Activated CD4-positive, alpha-beta memory T cell treated with anti-CD3 and anti-CD28 coated beads for 36 hours (primary cell): ENCODE measurements around the gene CACNA1B. TPM values are rescaled to one million over a fixed set of nuclear protein-coding genes. Genes with fewer than 3 reads are reported as not detected.

Experiments
- CTCF ChIA-PET: fragments of 350-600 bp; sonication (Branson Sonifier 250); formaldehyde crosslinking; loops from one replicate; lab custom pipeline; 2021; ENCODE audit warnings: antibody characterized with exemption, inconsistent platforms; lab: Charles Lee
- POLR2A ChIA-PET: fragments of 350-600 bp; sonication (Branson Sonifier 250); formaldehyde crosslinking; loops from one replicate; lab custom pipeline; 2021; ENCODE audit warnings: antibody characterized with exemption; lab: Charles Lee
- DNase-seq: peaks from one replicate; pipeline ENCODE4 v3.0.0-alpha.2; 2020
- H3K27ac Mint-ChIP-seq: one replicate; pipeline ENCODE4 v1.8.0; 2021; ENCODE audit warnings: mixed read lengths
- H3K27me3 Mint-ChIP-seq: one replicate; pipeline ENCODE4 v1.8.0; 2021; ENCODE audit warnings: mixed read lengths
- H3K36me3 Mint-ChIP-seq: one replicate; pipeline ENCODE4 v1.8.0; 2021; ENCODE audit warnings: mixed read lengths
- H3K4me1 Mint-ChIP-seq: one replicate; pipeline ENCODE4 v1.8.0; 2021; ENCODE audit warnings: low read depth, mixed read lengths
- H3K4me3 Mint-ChIP-seq: one replicate; pipeline ENCODE4 v1.8.0; 2021; ENCODE audit warnings: mild to moderate bottlenecking, mixed read lengths
- H3K9me3 Mint-ChIP-seq: one replicate; pipeline ENCODE4 v1.8.0; 2021; ENCODE audit warnings: mixed read lengths
- intact Hi-C: fragments of 100-400 bp; cut with micrococcal nuclease; formaldehyde crosslinking; loops from one replicate; pipeline ENCODE4 v1.15.1; 2023
- total RNA-seq, 2 experiments: library from RNA; stranded (reverse); gene quantifications; one replicate each; pipeline ENCODE4 v1.2.3, GENCODE V29; 2021

Gene CACNA1B
- total RNA-seq, 2 experiments from 2014 or later, result 0.02 to 0.17 TPM

DNA sequence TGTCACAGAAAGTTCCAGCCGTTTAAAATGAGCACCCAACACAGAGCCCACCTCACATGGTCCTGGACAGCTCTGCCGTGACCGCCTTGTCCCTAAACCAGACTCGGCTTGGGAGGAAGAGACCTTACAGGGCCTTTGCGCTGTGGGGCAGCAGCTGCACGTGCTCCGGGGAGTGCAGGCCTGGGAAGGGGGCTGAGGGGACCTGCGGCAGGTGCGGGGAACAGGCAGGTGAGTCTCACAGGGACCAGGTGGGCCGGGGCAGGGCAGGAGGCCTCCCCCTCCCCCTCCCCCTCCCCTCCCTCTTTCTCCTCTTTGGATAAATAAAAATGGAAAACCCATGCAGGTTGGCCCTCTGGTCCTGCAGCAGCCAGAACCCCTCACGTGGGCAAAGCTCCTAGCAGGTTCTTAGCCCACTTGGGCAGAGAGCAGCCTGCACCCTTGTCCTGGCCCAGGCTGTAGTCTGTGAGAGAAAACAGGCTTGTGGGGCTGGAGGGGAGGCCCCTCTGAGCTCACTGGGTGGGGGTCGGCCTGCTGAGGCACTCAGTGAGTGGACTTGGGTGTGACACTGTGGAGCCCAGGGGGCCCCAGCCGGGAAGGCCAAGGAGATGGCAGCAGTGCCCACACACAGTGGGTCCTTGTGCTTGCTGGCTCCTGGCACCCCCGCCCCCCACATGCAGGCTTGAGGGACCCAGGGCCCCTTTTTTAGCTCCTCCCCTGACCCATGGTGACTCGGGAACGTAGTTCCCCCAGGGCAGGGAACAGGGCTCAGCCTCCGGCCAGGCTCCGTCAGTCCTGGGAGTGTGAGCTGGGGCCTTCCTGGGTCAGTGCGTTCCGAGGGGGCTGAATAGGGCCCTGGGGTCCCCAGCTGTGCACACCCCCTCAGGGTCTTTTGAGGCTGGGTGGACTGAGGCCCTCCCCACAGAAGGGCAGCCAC is 40.0 kb upstream of the CACNA1B start:
- Mint-ChIP-seq H3K27ac (no peak overlapping the region), H3K36me3 (peaks cover 6% of the 10 kb centered on the region), H3K4me3 (no peak overlapping the region), H3K27me3 (no peaks in the 10 kb centered on the region), H3K9me3 (no peaks in the 10 kb centered on the region), H3K4me1 (no peaks in the 10 kb centered on the region)
- intact Hi-C loops, result no loop called here
- ChIA-PET CTCF (no interaction called here), POLR2A (no interaction called here)
- no peak for DNase-seq

DNA sequence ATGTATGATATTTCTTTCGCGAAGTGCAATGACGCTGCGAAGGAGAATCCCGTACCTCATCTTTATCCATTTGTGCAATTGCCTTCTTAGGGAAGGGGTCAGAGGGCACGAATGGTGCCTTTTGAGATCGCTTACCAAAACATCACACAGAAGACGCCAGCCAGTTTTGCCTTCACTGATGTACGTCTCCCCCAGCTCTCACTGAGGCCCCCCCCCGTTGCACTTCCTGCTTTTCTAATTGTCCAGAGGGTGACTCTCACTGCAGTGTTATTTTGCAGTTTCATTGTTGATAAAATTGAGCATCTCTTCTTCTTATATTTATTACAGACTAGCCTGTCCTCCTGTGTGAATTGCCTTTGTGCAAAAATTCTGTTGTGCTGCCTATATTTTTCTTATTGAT is 39.0 kb upstream of the CACNA1B start:
- Mint-ChIP-seq H3K27ac (no peak overlapping the region), H3K4me1 (no peaks in the 10 kb centered on the region), H3K27me3 (no peaks in the 10 kb centered on the region), H3K4me3 (no peak overlapping the region), H3K9me3 (peaks cover 2% of the 10 kb centered on the region), H3K36me3 (peaks cover 5% of the 10 kb centered on the region)
- intact Hi-C loops, result no loop called here
- POLR2A ChIA-PET, result no interaction called here
- CTCF ChIA-PET, result no interaction called here
- no peak for DNase-seq

DNA sequence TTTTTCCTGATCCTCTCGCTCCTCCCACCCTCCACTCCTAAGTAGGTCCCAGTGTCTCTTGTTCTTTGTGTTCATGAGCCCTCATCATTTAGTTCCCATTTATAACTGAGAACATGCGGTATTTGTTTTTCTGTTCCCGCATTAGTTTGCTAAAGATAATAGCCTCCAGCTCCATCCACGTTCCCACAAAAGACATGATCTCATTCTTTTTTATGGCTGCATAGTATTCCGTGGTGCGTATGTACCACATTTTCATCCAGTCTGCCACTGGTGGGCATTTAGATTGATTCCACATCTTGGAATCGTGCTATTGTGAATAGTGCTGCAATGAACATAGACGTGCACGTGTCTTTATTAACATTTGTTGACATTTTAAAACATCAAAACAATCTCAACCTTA is 34.2 kb upstream of the CACNA1B start:
- H3K4me1 Mint-ChIP-seq, result no peaks in the 10 kb centered on the region
- H3K36me3 Mint-ChIP-seq, result no peaks in the 10 kb centered on the region
- no peak for DNase-seq
- H3K4me3 Mint-ChIP-seq, result no peak overlapping the region
- no peaks in the 10 kb centered on the region for H3K27me3 Mint-ChIP-seq
- no peak overlapping the region for H3K27ac Mint-ChIP-seq
- POLR2A ChIA-PET, result no interaction called here
- intact Hi-C loops, result no loop called here
- peaks cover 5% of the 10 kb centered on the region for H3K9me3 Mint-ChIP-seq
- CTCF ChIA-PET, result no interaction called here

DNA sequence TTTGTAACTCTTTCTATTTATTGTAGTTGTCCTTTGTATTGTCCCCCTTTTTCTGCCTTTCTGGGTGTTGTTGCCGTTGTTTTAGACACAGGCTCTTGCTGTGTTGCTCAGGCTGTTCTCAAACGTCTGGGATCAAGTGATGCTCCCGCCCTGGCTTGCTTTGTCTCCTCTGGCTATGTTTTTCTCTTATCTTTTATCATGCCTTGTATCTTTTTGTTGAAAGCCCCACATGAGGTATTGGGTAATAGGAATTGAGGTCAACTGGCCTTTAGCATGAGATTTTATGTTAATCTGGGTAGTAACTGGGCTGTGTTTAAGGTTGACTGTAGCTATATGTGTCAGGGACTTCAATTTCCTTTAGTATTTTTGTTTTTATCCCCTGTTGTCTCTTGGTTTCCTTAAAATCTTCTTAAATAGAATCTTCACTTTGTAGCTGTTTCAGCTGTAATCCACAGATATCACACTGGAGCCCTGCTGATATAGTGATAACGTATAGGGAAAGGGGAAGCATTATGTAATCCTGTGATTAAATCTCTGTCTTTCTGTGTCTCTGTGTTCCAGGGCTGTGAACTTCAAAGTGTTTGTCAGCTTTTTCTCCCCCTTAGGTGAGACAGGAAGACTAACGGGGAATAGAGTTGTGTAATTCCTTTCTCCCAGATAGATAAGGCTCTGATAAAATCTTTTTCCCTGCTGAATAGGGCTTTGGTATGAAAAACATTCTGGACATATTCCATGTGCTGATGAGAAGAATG is 25.9 kb upstream of the CACNA1B start:
- H3K9me3 Mint-ChIP-seq, result peaks cover 25% of the 10 kb centered on the region
- H3K27ac Mint-ChIP-seq, result no peak overlapping the region
- ChIA-PET POLR2A (no interaction called here), CTCF (interaction anchor here (0.9 kb wide), 1 partner anchor 90 kb away, joined by 3 read pairs; no protein-coding TSS in a partner anchor)
- H3K27me3 Mint-ChIP-seq, result peaks cover 1% of the 10 kb centered on the region
- H3K36me3 Mint-ChIP-seq, result peaks cover 8% of the 10 kb centered on the region
- no peak overlapping the region for H3K4me3 Mint-ChIP-seq
- intact Hi-C loops, result no loop called here
- no peak for DNase-seq
- no peaks in the 10 kb centered on the region for H3K4me1 Mint-ChIP-seq

DNA sequence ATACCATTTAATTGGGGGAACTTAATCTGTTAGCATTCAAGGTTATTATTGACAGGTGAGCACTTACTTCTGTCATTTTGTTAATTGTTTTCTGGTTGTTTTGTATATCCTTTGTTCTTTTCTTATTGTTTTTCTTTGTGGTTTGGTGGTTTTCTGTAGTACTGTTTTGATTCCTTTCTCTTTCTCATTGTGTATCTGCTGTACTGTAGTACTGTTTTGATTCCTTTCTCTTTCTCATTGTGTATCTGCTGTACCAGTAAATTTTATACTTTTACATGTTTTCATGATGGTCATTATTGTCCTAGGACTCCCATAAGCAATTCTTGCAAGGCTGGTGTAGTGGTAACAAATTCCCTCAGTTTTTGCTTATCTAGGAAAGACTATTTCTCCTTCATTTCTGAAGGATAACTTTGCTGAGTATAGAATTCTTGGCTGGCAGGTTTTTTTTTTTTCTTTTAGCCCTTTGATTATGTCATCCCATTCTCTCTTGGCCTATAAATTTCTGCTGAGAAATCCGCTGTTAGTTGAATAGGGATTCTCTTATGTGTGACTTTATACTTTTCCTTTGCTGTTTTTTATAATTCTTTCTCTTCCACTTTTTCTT is 24.1 kb upstream of the CACNA1B start:
- Mint-ChIP-seq H3K27ac (no peak overlapping the region), H3K36me3 (peaks cover 8% of the 10 kb centered on the region), H3K9me3 (peaks cover 25% of the 10 kb centered on the region), H3K4me3 (no peak overlapping the region), H3K4me1 (no peaks in the 10 kb centered on the region), H3K27me3 (peaks cover 1% of the 10 kb centered on the region)
- intact Hi-C loops, result no loop called here
- CTCF ChIA-PET, result no interaction called here
- POLR2A ChIA-PET, result no interaction called here
- no peak for DNase-seq

DNA sequence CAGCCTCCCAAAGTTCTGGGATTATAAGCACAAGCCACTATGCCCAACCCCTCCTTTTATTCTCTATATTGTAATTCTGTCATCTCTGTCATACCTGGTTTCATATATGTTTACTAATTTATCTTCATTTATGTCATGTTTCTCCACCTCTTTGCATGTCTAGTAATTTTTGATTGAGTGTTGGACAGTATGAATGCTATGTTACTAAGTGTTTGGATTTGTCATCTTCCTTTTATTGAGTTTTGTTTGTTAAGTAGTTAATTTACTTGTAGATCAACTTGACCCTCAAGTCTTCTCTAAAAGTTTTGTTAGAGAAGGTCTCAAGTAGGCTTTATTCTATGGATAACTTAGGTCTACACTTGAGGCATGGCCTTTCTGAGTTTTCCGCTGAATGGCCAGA is 17.2 kb upstream of the CACNA1B start:
- CTCF ChIA-PET, result no interaction called here
- POLR2A ChIA-PET, result no interaction called here

DNA sequence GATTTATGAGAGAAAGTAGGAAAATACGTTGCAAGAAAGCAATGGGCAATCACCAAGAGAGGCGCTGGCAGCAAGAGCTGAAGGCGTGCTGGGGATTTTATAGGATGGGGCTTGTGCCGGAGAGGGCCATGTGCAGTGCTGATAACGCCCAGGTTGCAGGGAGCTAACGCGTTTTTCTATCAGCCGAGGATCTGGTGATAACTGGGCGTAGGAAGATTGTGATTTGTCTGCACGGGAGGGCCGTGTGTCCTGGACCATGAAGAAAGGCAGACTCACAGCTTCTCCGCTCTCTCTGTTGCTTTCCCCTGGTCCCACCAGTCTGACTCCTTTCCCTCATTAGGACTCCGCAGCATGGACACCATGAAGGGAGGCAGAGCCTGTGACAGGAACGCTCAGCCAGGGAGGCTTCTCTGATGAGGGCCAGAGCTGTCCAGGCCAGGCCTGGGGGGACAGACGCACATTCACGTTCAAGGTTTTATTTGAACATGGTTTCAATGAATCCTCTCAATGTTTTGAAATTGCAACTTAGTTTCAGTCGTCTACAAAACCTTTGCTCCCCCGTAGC is 11.9 kb upstream of the CACNA1B start:
- no peak overlapping the region for H3K27ac Mint-ChIP-seq
- ChIA-PET CTCF (no interaction called here), POLR2A (no interaction called here)
- H3K27me3 Mint-ChIP-seq, result peaks cover 17% of the 10 kb centered on the region
- H3K9me3 Mint-ChIP-seq, result peaks cover 11% of the 10 kb centered on the region
- no peak overlapping the region for H3K4me3 Mint-ChIP-seq
- H3K4me1 Mint-ChIP-seq, result no peaks in the 10 kb centered on the region
- intact Hi-C loops, result no loop called here
- H3K36me3 Mint-ChIP-seq, result peaks cover 2% of the 10 kb centered on the region
- DNase-seq, result no peak

More for the DNA sequence above, 17.2 kb upstream of the CACNA1B start:
- Mint-ChIP-seq H3K27ac (no peak overlapping the region), H3K4me3 (no peak overlapping the region), H3K36me3 (peaks cover 8% of the 10 kb centered on the region), H3K27me3 (peaks cover under 1% of the 10 kb centered on the region), H3K4me1 (no peaks in the 10 kb centered on the region), H3K9me3 (peaks cover 26% of the 10 kb centered on the region)
- DNase-seq, result no peak
- intact Hi-C loops, result no loop called here

DNA sequence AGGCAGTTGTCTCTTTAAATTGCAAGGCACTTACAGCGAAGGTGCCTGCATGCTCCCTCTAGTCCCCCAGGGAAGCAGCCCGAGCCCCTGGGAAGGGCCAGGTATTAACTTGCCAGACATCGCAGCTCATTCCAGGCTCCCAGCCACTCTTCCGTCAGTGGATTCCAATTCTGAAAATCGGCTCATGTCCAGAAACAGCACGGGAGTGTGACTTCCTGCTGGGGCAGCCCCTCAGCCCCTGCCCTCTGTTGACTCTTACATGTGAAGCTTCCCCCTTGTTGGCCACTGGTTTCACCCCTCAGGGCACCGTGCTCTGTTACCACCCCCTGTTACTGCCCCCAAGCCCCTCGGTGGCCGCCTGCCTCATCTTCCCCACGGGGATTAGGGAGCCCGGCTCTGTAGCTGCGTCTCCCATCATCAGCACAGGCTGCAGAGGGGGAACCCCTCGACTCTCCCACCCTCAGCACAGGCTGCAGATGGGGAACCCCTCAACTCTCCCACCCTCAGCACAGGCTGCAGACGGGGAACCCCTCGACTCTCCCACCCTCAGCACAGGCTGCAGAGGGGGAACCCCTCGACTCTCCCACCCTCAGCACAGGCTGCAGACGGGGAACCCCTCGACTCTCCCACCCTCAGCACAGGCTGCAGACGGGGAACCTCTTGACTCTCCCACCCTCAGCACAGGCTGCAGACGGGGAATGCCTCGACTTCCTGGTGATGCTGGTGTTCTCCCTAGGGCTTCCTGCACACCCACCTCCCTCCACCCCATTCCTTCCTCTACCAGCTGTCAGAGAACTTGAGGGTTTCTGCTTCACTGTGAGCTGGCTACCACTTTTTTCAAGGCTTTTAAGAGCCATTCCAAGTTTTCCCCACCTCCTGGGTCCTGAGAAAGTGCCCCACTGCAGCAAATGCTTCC is 11.1 kb upstream of the CACNA1B start:
- intact Hi-C loops, result no loop called here
- POLR2A ChIA-PET, result no interaction called here
- peaks cover 17% of the 10 kb centered on the region for H3K27me3 Mint-ChIP-seq
- H3K36me3 Mint-ChIP-seq, result peaks cover 2% of the 10 kb centered on the region
- no peak for DNase-seq
- no peaks in the 10 kb centered on the region for H3K4me1 Mint-ChIP-seq
- H3K9me3 Mint-ChIP-seq, result peaks cover 7% of the 10 kb centered on the region
- no peak overlapping the region for H3K4me3 Mint-ChIP-seq
- CTCF ChIA-PET, result no interaction called here
- H3K27ac Mint-ChIP-seq, result no peak overlapping the region

DNA sequence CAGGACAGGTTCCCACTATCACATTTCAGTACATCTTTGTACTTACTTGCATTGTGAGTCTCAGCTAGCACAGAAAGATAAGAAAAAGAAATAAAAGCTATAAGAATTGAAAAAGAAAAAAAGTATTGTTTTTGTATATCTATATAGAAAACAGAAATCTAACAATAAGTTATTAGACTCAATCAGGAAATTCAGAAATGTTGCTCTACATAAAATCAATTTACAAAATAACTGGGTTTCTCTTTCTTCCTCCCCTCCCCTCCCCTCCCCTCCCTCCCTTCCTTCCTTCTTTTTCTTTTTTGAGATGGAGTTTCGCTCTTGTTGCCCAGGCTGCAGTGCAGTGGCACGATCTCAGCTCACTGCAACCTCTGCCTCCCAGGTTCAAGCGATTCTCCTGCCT is 7.2 kb upstream of the CACNA1B start:
- POLR2A ChIA-PET, result no interaction called here
- DNase-seq, result no peak
- Mint-ChIP-seq H3K4me3 (no peak overlapping the region), H3K27me3 (peaks cover 33% of the 10 kb centered on the region), H3K4me1 (no peaks in the 10 kb centered on the region), H3K36me3 (no peaks in the 10 kb centered on the region), H3K27ac (no peak overlapping the region), H3K9me3 (no peaks in the 10 kb centered on the region)
- CTCF ChIA-PET, result no interaction called here
- intact Hi-C loops, result no loop called here

DNA sequence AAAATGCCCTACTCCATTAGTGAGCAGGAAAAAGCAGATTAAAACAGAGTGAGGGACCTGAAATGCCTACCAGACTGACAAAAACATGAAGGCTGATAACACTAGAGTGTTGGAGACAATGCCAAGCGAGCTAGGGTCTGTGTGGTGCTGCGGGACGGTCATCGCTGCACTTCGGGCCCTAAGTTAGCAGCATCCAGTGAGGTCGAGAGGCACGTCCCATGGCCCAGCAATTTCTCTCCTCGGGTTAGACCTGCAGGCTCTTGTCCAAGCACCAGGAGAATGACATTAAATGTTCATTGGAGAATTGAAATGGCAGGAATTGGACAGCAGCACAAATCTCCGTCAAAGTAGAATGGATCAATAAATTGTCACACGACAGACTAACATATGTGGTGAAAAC is 5.3 kb upstream of the CACNA1B start:
- ChIA-PET POLR2A (no interaction called here), CTCF (interaction anchor here (0.6 kb wide), 1 partner anchor 140 kb away, joined by 3 read pairs; no protein-coding TSS in a partner anchor)
- Mint-ChIP-seq H3K4me1 (no peaks in the 10 kb centered on the region), H3K4me3 (no peak overlapping the region), H3K27ac (no peak overlapping the region), H3K9me3 (no peaks in the 10 kb centered on the region), H3K36me3 (peaks cover 2% of the 10 kb centered on the region), H3K27me3 (peaks cover 44% of the 10 kb centered on the region)
- DNase-seq, result no peak
- intact Hi-C loops, result no loop called here

DNA sequence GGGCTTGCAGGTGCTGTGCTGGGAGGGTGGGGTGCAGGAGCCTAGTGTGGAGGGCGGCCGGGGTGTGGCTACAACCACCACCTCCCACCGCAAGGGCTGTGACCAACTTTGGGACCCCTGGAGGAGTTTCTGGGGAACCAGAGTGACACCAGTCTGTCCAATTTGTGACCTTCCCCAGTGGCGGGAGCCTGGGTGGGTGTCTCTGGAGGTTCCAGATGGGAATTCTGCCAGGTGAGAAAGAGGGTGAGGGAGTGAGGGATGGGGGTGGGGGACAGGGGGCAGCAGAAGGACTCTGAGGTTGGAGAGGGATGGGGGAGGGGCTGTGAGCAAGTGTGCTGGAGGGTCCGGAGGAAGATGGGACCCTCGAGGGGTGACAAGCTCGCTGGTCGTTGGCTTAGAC is 4.2 kb upstream of the CACNA1B start:
- H3K4me1 Mint-ChIP-seq, result no peaks in the 10 kb centered on the region
- peaks cover 2% of the 10 kb centered on the region for H3K36me3 Mint-ChIP-seq
- DNase-seq, result no peak
- H3K27ac Mint-ChIP-seq, result no peak overlapping the region
- no peaks in the 10 kb centered on the region for H3K9me3 Mint-ChIP-seq
- H3K4me3 Mint-ChIP-seq, result no peak overlapping the region
- peaks cover 37% of the 10 kb centered on the region for H3K27me3 Mint-ChIP-seq
- ChIA-PET CTCF (no interaction called here), POLR2A (no interaction called here)
- intact Hi-C loops, result no loop called here
